RCC 7860 (cell line): ENCODE data around the gene GPR176.

Source experiments
- DNase-seq: peaks from one replicate; pipeline ENCODE4 v3.0.0-alpha.2; 2015; ENCODE audit warnings: low spot score
- FAIRE-seq: peaks from 2 replicates; lab custom pipeline; 2012; peaks lifted over from hg19 to GRCh38; lab: Jason Lieb, UNC

Gene GPR176

GRCh38 chr15:39860200-39860599 lies 59.9 kb downstream of the GPR176 start:
- FAIRE-seq (no peak), DNase-seq (no peak)

DNA sequence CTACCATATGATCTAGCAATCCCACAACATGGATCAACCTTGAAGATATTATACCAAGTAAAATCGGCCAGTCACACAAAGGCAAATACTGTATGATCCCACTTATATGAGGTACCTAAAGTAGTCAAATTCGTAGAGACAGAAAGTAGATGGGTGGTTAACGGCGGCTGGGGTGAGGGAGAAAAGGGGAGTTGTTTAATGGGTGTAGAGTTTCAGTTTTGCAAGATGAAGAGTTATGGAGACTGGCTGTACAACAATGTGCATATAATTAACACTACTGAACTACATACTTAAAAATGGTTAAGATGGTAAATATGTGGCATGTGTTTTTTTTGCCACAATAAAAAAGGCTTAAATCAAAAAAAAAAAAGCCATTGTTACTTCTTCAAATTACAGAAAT lies 60.4 kb downstream of the GPR176 start:
- FAIRE-seq (no peak), DNase-seq (no peak)

- DNase-seq (no peak), FAIRE-seq (no peak)
Observed at GRCh38 chr15:39857132-39857531, 62.9 kb downstream of the GPR176 start.

- FAIRE-seq (no peak), DNase-seq (no peak)
Observed at GRCh38 chr15:39856357-39856756, 63.7 kb downstream of the GPR176 start.

GRCh38 chr15:39855400-39855799 lies 64.7 kb downstream of the GPR176 start:
- FAIRE-seq, result no peak
- DNase-seq, result no peak

- no peak for DNase-seq
- FAIRE-seq, result no peak
Observed at GRCh38 chr15:39854161-39854560, 65.9 kb downstream of the GPR176 start.

GRCh38 chr15:39852250-39852649 lies 67.8 kb downstream of the GPR176 start:
- FAIRE-seq, result no peak

GRCh38 chr15:39851500-39852092 lies 68.5 kb downstream of the GPR176 start:
- no peak for DNase-seq

More at GRCh38 chr15:39852250-39852649, 67.8 kb downstream of the GPR176 start:
- no peak for DNase-seq

GRCh38 chr15:39850436-39850835 lies 69.6 kb downstream of the GPR176 start:
- no peak for FAIRE-seq

More at GRCh38 chr15:39851500-39852092, 68.5 kb downstream of the GPR176 start:
- no peak for FAIRE-seq

GRCh38 chr15:39846108-39846507 lies 74.0 kb downstream of the GPR176 start:
- FAIRE-seq, result peak; percentile 84
- peak; percentile 14 for DNase-seq

More at GRCh38 chr15:39850436-39850835, 69.6 kb downstream of the GPR176 start:
- DNase-seq, result no peak

- no peak for FAIRE-seq
- no peak for DNase-seq
Observed at GRCh38 chr15:39845582-39845981, 74.5 kb downstream of the GPR176 start.

GRCh38 chr15:39843565-39843964 lies 76.5 kb downstream of the GPR176 start:
- DNase-seq, result no peak
- FAIRE-seq, result no peak

GRCh38 chr15:39837454-39837853 lies 82.6 kb downstream of the GPR176 start:
- no peak for FAIRE-seq
- DNase-seq, result no peak

DNA sequence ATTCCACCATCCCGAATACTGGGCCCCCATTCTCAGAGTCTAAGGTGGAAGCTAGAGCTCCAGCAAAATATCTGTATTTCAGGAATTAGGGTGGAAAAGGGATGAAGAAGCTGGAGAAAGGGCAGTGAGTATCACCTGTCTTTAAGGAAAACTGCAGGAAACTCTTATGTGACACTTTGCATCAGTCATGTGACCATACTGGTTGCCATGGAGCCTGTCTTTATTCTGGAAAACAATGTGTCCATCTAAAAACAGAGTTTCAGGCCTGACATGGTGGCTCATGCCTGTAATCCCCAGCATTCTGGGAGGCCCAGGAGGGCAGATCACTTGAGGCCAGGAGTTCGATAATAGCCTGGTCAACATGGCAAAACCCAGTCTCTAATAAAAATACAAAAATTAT lies 84.5 kb downstream of the GPR176 start:
- FAIRE-seq, result no peak
- DNase-seq, result no peak

- DNase-seq (no peak), FAIRE-seq (no peak)
Observed at GRCh38 chr15:39834256-39834655, 85.8 kb downstream of the GPR176 start.

DNA sequence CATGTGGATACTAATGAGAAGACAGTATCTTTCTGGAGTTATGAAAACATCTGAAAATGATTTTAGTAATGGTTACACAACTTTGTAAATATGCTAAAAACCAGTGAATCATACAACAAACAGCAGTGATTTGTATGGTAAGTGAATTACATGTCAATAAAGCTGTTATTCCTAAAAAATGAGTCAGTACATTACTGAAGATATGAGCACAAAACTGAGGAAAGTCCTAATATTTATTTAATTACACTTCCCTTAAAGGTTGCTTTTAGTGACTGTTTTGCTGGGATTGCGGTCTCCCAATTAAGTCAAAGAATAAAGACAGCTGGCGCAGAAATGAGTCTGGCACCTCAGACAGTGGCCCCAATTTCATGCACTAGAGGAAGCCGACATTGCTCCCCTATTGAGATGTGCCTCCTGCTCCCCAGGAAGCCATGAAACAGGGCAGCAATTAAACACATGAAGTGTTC lies 86.5 kb downstream of the GPR176 start:
- no peak for FAIRE-seq
- no peak for DNase-seq

DNA sequence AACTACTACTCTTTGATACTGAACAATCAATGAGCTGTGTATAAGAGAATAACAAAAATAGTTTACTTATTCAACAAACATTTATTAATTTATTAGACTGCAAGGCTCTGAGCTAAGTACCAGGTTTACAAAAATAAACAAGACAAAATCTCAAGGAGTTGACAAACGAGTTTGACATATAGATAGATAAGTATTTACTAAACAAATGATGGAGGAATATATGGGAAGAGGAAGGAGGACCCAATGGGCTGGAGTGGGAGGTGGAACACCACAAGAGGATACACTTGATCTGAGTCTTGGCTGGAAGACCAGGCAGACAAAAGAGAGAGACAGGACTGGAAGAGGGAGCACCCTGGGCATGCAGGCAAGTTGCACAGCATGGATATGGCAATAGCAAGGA lies 89.9 kb downstream of the GPR176 start:
- DNase-seq, result no peak
- FAIRE-seq, result no peak

DNA sequence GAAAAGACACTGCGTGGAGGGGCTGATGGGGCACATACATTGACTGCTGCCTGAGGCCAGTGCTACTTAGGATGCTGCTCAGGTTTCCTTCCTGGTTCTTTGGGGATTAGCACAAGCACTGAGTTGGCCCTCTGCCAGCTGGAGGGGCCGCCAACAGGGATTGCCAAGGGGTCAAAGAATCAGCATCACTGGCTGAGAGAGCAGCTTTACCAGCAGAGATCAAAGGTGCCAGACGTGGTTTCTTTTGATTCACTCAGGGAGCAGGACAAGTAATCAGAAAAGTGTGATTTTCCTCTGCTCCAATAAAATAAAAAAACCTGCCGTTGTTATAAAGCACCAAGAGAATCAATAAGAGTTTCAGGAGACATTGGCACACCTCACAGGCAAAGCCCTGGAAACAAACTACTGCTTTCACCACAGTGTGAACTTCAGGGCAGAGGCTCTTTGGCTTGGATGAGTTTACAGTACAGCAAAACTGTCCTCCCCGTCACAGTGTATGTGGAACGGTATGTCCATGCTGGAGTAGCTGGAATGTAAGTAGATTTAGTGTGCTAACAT lies 91.6 kb downstream of the GPR176 start:
- DNase-seq, result peak; percentile 23
- no peak for FAIRE-seq

DNA sequence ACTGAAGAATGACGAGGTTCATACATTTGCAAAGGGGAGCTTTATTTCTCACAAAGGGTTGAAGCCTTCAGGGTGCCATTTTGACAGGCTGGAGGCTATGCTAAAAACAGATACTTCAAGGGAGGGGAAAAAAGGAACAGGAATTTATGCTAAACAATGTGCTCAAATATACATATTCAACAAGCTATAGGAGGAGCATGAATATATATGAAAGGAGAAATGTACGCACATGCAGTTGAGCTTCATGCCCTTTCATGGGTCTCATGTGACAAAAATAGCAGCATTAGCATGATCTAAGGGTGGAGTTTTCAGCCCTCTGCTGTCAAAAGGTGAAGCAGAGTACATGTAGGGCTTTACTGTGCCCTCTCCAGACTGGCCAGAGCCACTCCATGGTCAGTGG lies 93.1 kb downstream of the GPR176 start:
- no peak for DNase-seq
- no peak for FAIRE-seq

DNA sequence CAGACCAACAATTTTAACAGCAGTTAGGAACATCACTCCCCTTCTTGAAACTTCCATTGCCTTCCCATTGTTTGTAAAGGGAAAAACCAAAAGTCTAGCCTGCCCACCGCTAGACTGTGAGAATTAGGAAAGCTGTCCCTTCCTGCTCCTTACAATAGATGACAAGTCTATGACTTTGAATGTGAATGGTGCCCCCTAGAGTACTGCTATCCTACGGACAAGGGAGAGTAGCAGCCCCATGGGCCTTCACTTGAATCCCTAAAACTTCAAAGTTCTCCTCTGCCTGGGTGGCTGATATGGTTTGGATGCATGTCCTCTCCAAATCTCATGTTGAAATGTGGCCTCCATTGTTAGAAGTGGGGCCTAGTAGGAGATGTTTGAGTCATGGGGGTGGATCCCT lies 96.4 kb downstream of the GPR176 start:
- DNase-seq (no peak), FAIRE-seq (no peak)

GRCh38 chr15:39820050-39820602 lies 99.9 kb downstream of the GPR176 start:
- FAIRE-seq (no peak), DNase-seq (no peak)

DNA sequence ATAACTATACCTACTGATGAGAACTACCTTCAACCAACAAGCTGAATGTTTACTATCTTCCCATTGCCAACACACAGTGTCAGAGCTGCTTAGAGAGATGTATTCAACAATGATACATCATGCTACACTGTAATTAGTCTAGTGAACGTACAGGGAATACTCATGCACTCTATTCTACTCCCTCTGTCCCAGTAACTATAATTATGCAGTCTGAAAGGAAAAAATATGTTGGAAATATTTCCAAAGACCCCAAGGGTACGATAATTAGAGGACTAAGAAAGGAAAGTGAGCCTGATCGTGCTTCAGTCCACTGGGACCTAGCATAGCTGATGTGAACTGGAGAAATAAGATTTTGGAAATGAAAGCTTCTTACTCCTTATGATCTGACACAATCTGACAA lies 100.5 kb downstream of the GPR176 start:
- no peak for DNase-seq
- FAIRE-seq, result no peak
